ENCODE data around the gene IFIT1.

IFIT1 gene

GRCh38 chr10:89346405-89347254, 45.8 kb upstream of the IFIT1 start:
- no peak for TF ChIP-seq ZNF70 (CRISPR knock-in tag; IDR thresholded peaks at IDR 0.05)
- TF ChIP-seq ZFP3 (CRISPR knock-in tag; IDR thresholded peaks at IDR 0.05), result no peak
- no peak for TF ChIP-seq CSRNP3 (CRISPR knock-in tag; IDR thresholded peaks at IDR 0.05)
- no peak for TF ChIP-seq ARNTL (CRISPR knock-in tag; IDR thresholded peaks at IDR 0.05; ENCODE audit: borderline replicate concordance, low read depth)
- no peak for TF ChIP-seq TOX (CRISPR knock-in tag; IDR thresholded peaks at IDR 0.05; ENCODE audit: borderline replicate concordance)
- TF ChIP-seq ZFP30 (CRISPR knock-in tag; IDR thresholded peaks at IDR 0.05), result no peak
- no peak for TF ChIP-seq OSR1 (CRISPR knock-in tag; IDR thresholded peaks at IDR 0.05)
- TF ChIP-seq ZC3H10 (CRISPR knock-in tag; IDR thresholded peaks at IDR 0.05), result no peak
- no peak for TF ChIP-seq ESRRG (CRISPR knock-in tag; IDR thresholded peaks at IDR 0.05)
- TF ChIP-seq ZNF8 (CRISPR knock-in tag; IDR thresholded peaks at IDR 0.05), result no peak
- no peak for TF ChIP-seq ZNF565 (CRISPR knock-in tag; conservative IDR thresholded peaks at IDR 0.05; ENCODE audit: low read depth)
- ATAC-seq, result no peak

- TF ChIP-seq ARNTL (CRISPR knock-in tag; IDR thresholded peaks at IDR 0.05; ENCODE audit: borderline replicate concordance, low read depth) (no peak), CSRNP3 (CRISPR knock-in tag; IDR thresholded peaks at IDR 0.05) (no peak), ZNF565 (CRISPR knock-in tag; conservative IDR thresholded peaks at IDR 0.05; ENCODE audit: low read depth) (no peak), TOX (CRISPR knock-in tag; IDR thresholded peaks at IDR 0.05; ENCODE audit: borderline replicate concordance) (no peak), BACH2 (CRISPR knock-in tag; IDR thresholded peaks at IDR 0.05; ENCODE audit: borderline replicate concordance) (no peak), CSDC2 (CRISPR knock-in tag; IDR thresholded peaks at IDR 0.05) (no peak), ISL1 (CRISPR knock-in tag; IDR thresholded peaks at IDR 0.05) (no peak), SNAI2 (CRISPR knock-in tag; IDR thresholded peaks at IDR 0.05) (no peak), ZNF70 (CRISPR knock-in tag; IDR thresholded peaks at IDR 0.05) (no peak), OSR1 (CRISPR knock-in tag; IDR thresholded peaks at IDR 0.05) (no peak)
- TF ChIP-seq, protein P1, sequence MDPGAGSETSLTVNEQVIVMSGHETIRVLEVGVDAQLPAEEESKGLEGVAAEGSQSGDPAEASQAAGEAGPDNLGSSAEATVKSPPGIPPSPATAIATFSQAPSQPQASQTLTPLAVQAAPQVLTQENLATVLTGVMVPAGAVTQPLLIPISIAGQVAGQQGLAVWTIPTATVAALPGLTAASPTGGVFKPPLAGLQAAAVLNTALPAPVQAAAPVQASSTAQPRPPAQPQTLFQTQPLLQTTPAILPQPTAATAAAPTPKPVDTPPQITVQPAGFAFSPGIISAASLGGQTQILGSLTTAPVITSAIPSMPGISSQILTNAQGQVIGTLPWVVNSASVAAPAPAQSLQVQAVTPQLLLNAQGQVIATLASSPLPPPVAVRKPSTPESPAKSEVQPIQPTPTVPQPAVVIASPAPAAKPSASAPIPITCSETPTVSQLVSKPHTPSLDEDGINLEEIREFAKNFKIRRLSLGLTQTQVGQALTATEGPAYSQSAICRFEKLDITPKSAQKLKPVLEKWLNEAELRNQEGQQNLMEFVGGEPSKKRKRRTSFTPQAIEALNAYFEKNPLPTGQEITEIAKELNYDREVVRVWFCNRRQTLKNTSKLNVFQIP (CRISPR knock-in tag; IDR thresholded peaks at IDR 0.05; ENCODE audit: borderline replicate concordance, low read depth), result no peak
- TF ChIP-seq, protein P2, sequence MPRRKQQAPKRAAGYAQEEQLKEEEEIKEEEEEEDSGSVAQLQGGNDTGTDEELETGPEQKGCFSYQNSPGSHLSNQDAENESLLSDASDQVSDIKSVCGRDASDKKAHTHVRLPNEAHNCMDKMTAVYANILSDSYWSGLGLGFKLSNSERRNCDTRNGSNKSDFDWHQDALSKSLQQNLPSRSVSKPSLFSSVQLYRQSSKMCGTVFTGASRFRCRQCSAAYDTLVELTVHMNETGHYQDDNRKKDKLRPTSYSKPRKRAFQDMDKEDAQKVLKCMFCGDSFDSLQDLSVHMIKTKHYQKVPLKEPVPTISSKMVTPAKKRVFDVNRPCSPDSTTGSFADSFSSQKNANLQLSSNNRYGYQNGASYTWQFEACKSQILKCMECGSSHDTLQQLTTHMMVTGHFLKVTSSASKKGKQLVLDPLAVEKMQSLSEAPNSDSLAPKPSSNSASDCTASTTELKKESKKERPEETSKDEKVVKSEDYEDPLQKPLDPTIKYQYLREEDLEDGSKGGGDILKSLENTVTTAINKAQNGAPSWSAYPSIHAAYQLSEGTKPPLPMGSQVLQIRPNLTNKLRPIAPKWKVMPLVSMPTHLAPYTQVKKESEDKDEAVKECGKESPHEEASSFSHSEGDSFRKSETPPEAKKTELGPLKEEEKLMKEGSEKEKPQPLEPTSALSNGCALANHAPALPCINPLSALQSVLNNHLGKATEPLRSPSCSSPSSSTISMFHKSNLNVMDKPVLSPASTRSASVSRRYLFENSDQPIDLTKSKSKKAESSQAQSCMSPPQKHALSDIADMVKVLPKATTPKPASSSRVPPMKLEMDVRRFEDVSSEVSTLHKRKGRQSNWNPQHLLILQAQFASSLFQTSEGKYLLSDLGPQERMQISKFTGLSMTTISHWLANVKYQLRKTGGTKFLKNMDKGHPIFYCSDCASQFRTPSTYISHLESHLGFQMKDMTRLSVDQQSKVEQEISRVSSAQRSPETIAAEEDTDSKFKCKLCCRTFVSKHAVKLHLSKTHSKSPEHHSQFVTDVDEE (CRISPR knock-in tag; IDR thresholded peaks at IDR 0.05), result no peak
- ATAC-seq, result no peak
These were observed 44.5 kb upstream of the IFIT1 start for GRCh38 chr10:89347701-89348457.

DNA sequence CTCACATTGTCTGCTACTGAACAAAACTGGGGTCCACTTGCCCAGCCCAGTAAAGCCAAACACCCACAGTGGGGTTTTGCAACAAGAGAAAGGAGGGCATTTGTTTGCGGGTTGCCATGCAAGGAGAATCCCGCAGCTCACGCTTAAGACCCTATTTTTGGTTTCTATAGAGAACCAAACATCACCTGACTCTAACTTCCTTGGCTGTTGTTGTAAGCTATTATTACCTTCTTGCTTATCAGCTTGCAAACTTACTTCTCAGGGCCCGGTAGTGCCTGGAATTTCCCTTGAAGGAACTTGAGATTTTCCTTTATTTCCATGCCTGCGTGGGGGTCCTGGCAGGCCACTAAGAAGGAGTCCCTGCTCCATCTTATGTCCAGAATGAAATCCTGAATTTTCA, 43.9 kb upstream of the IFIT1 start:
- no peak for ATAC-seq
- TF ChIP-seq ESRRG (CRISPR knock-in tag; IDR thresholded peaks at IDR 0.05) (no peak), ZFP3 (CRISPR knock-in tag; IDR thresholded peaks at IDR 0.05) (no peak), ARNTL (CRISPR knock-in tag; IDR thresholded peaks at IDR 0.05; ENCODE audit: borderline replicate concordance, low read depth) (no peak), ISL1 (CRISPR knock-in tag; IDR thresholded peaks at IDR 0.05) (no peak), SNAI2 (CRISPR knock-in tag; IDR thresholded peaks at IDR 0.05) (no peak), TCF4 (CRISPR knock-in tag; IDR thresholded peaks at IDR 0.05; ENCODE audit: borderline replicate concordance) (no peak), PPARA (CRISPR knock-in tag; IDR thresholded peaks at IDR 0.05; ENCODE audit: borderline replicate concordance) (no peak), GLIS3 (CRISPR knock-in tag; IDR thresholded peaks at IDR 0.05) (no peak), BACH2 (CRISPR knock-in tag; IDR thresholded peaks at IDR 0.05; ENCODE audit: borderline replicate concordance) (no peak), ZC3H10 (CRISPR knock-in tag; IDR thresholded peaks at IDR 0.05) (no peak)
- TF ChIP-seq, protein P2 (CRISPR knock-in tag; IDR thresholded peaks at IDR 0.05), result no peak
- TF ChIP-seq, protein P3, sequence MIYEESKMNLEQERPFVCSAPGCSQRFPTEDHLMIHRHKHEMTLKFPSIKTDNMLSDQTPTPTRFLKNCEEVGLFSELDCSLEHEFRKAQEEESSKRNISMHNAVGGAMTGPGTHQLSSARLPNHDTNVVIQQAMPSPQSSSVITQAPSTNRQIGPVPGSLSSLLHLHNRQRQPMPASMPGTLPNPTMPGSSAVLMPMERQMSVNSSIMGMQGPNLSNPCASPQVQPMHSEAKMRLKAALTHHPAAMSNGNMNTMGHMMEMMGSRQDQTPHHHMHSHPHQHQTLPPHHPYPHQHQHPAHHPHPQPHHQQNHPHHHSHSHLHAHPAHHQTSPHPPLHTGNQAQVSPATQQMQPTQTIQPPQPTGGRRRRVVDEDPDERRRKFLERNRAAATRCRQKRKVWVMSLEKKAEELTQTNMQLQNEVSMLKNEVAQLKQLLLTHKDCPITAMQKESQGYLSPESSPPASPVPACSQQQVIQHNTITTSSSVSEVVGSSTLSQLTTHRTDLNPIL (CRISPR knock-in tag; IDR thresholded peaks at IDR 0.05; ENCODE audit: low read depth), result no peak

Measured in SK-N-SH treated with all-trans-retinoic acid at 6 μM for 48 hours (cell line).